Osteoblast (primary cell): ENCODE data around the gene CCDC92B. TPM values are rescaled to one million over a fixed set of nuclear protein-coding genes. Genes with fewer than 3 reads are reported as not detected.
A peak's percentile ranks its signal among the peaks of the same experiment; 100 is the strongest.

Source experiments
- DNase-seq: peaks from one replicate; pipeline ENCODE4 v3.0.0; 2011; ENCODE audit warnings: low spot score, mixed read lengths; ENCODE audit not compliant: insufficient read length; ENCODE audit errors: missing footprints
- H2AFZ ChIP-seq: 2 replicates; pipeline ENCODE4 v1.6.0; 2011; ENCODE audit warnings: mild to moderate bottlenecking, low read length
- H3K27ac ChIP-seq: 2 replicates; pipeline ENCODE4 v1.5.1; 2011; ENCODE audit warnings: mild to moderate bottlenecking, low read depth, low read length, moderate library complexity
- H3K27me3 ChIP-seq: 2 replicates; pipeline ENCODE4 v1.6.0; 2012; ENCODE audit warnings: mild to moderate bottlenecking, control low read depth, inconsistent platforms, low read length, moderate library complexity; ENCODE audit not compliant: insufficient read depth
- H3K36me3 ChIP-seq: 2 replicates; pipeline ENCODE4 v1.5.1; 2011; ENCODE audit warnings: mild to moderate bottlenecking, low read length, control low read depth, moderate library complexity; ENCODE audit not compliant: insufficient read depth
- H3K4me1 ChIP-seq: 2 replicates; pipeline ENCODE4 v1.5.1; 2011; ENCODE audit warnings: mild to moderate bottlenecking, low read length, control low read depth, moderate library complexity; ENCODE audit not compliant: insufficient read depth
- H3K4me2 ChIP-seq: 2 replicates; pipeline ENCODE4 v1.6.0; 2011; ENCODE audit warnings: mild to moderate bottlenecking, low read length; ENCODE audit not compliant: insufficient read depth
- H3K4me3 ChIP-seq: fragments of 200-600 bp; sonication (generic); 3 replicates; pipeline ENCODE4 v1.5.1; 2012; ENCODE audit warnings: mild to moderate bottlenecking, low read length, inconsistent platforms; ENCODE audit not compliant: insufficient read depth
- H3K79me2 ChIP-seq: 2 replicates; pipeline ENCODE4 v1.6.0; 2012; ENCODE audit warnings: mild to moderate bottlenecking, low read length, control low read depth, inconsistent platforms; ENCODE audit not compliant: insufficient read depth
- H3K9me3 ChIP-seq: 2 replicates; pipeline ENCODE4 v1.5.1; 2011; ENCODE audit warnings: low read depth, low read length, control low read depth
- H4K20me1 ChIP-seq: 2 replicates; pipeline ENCODE4 v1.6.0; 2012; ENCODE audit warnings: mild to moderate bottlenecking, low read length, control low read depth; ENCODE audit not compliant: insufficient read depth
- CTCF ChIP-seq: IDR thresholded peaks from 2 replicates; pipeline ENCODE4 v1.5.1; 2011; ENCODE audit warnings: mild to moderate bottlenecking, low read depth, low read length, moderate library complexity; ENCODE audit errors: extremely low read depth
- total RNA-seq: library from RNA; depleted of rRNA; stranded (reverse); fragments of >200 nt; gene quantifications from 2 replicates; pipeline ENCODE4 v1.2.3, GENCODE V29; 2012

CCDC92B gene
- total RNA-seq, 1 donor = not detected

DNA sequence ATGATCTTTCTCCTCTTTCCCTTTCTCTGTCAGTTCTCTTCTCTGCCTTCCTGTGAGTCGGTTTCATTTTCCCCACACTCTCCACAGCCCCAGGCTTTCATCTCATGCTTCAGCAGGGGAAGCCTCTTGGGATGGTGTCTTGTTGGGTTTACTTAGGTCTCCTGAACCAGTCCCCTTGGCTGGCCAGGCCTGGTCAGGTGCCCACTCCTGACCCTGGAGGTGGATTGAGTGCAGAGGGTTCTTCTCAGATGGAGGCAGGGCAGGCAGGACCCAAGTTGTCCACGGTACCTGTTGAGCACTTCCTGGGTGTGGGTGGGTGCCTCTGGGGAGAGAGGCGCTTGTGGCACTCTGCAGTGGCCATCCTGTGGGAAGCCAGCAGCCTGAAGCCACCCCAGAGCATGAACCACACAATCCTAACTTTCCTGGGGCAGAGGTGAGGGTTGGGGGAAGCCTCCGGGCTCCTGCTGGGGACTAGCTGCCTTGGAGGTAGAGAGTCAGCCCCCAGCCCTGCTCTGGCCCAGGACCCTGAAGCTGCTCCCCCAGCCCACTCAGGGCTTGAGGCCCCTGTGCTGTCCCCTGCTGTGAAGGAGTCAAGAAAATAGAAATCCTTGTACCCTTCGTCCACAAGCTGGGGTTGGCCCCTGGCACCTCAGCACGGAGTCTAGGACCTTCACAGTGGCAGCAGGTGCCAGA is 44.8 kb upstream of the CCDC92B start:
- no peaks in the 10 kb centered on the region for H4K20me1 ChIP-seq
- H3K4me3 ChIP-seq = no peak overlapping the region
- TF ChIP-seq CTCF = no peak
- no peak overlapping the region for H3K27ac ChIP-seq
- H3K27me3 ChIP-seq = peaks cover 31% of the 10 kb centered on the region
- H3K36me3 ChIP-seq = no peaks in the 10 kb centered on the region
- no peak overlapping the region for H2AFZ ChIP-seq
- H3K79me2 ChIP-seq = no peaks in the 10 kb centered on the region
- no peak overlapping the region for H3K4me2 ChIP-seq
- H3K9me3 ChIP-seq = no peaks in the 10 kb centered on the region
- no peaks in the 10 kb centered on the region for H3K4me1 ChIP-seq
- peak; percentile 80 for DNase-seq

DNA sequence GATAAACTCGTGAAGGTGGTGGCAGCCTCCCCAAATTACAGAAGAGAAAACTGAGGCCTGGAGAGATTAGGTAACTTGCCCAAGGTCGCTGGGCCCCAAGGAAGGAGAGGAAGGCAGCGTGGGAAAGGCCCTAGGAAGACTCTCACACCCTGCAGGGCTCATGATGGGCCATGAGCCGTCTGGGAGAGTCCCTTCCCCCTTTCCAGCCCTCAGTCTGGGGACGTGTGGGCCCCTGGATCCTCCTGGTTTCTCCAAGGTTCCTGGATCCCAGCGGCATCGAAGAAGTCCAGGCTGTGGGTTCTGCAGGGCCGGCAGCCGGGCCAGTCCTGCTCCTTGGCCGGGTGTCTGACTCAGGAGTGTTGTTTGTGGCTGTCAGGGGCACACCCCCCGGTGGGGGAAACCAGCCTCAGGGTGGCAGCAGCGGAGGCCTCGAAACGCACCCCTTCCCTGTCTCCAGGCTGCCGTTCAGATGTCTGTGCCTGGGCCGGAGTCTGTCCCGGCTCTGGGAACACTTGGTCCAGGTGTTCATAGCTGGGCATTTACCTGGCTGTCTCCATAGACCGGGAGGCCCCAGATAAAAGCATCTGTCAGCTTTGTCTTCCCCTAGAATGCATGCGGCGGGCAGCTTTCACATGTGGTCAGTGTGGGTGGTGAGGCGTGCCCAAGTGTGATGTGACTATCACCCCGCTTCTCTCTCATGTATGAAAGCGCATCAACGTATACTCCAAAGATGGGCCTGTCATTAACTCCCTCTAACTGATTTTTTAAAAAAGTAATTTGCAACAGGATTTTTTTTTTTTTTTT is 43.1 kb upstream of the CCDC92B start:
- Histone ChIP-seq H2AFZ (no peak overlapping the region), H3K79me2 (no peaks in the 10 kb centered on the region), H3K36me3 (no peaks in the 10 kb centered on the region), H3K9me3 (no peaks in the 10 kb centered on the region), H3K27ac (no peak overlapping the region), H3K4me1 (no peaks in the 10 kb centered on the region), H3K4me3 (no peak overlapping the region), H3K4me2 (no peak overlapping the region), H3K27me3 (peaks cover 18% of the 10 kb centered on the region), H4K20me1 (no peaks in the 10 kb centered on the region)
- peak; percentile 79 for DNase-seq
- no peak for TF ChIP-seq CTCF

DNA sequence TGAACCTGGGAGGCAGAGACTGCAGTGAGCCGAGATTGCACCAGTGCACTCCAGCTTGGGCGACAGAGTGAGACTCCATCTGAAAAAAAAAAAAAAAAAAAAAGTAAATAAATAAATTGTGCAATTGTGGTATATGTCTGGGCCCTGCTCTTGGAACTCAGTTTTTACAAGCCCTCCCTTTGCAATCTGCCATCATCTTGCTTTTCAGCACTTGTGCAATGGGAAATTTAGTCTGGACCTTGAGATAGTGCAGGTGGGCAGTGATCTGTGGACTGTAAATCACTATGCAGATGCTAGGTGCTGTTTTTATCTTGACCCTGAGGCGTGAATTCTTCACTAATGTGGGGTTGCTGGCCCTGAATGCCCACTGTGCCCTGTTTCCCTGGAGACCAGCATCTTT is 40.2 kb upstream of the CCDC92B start:
- Histone ChIP-seq H3K9me3 (no peaks in the 10 kb centered on the region), H3K4me2 (no peak overlapping the region), H3K4me1 (no peaks in the 10 kb centered on the region), H3K36me3 (no peaks in the 10 kb centered on the region), H4K20me1 (no peaks in the 10 kb centered on the region), H3K79me2 (no peaks in the 10 kb centered on the region), H3K27me3 (peaks cover 4% of the 10 kb centered on the region), H2AFZ (no peak overlapping the region), H3K4me3 (no peak overlapping the region), H3K27ac (no peak overlapping the region)
- DNase-seq = no peak
- TF ChIP-seq CTCF = no peak
